Measurements from ENCODE around the gene SH3PXD2A. TPM values are rescaled to one million over a fixed set of nuclear protein-coding genes. Genes with fewer than 3 reads are reported as not detected.

The SH3PXD2A gene
- total RNA-seq, 1 experiment from 2014 or later = 6.3 TPM

DNA sequence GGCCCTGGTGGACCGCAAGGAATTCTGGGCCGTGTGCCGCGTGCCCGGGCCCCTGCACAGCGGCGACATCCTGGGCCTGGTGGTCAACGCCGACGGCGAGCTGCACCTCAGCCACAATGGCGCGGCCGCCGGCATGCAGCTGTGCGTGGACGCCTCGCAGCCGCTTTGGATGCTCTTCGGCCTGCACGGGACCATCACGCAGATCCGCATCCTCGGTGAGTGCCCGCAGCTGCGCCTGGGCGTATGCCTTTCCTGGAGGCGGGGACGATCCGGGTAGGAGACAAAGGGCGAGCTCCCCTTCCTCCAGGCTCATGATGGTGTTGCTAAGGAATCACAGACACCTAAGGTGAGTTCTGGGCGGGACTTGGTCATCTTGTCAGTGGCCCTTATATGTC lies 270.4 kb downstream of the SH3PXD2A start:
- TF ChIP-seq, protein P1, sequence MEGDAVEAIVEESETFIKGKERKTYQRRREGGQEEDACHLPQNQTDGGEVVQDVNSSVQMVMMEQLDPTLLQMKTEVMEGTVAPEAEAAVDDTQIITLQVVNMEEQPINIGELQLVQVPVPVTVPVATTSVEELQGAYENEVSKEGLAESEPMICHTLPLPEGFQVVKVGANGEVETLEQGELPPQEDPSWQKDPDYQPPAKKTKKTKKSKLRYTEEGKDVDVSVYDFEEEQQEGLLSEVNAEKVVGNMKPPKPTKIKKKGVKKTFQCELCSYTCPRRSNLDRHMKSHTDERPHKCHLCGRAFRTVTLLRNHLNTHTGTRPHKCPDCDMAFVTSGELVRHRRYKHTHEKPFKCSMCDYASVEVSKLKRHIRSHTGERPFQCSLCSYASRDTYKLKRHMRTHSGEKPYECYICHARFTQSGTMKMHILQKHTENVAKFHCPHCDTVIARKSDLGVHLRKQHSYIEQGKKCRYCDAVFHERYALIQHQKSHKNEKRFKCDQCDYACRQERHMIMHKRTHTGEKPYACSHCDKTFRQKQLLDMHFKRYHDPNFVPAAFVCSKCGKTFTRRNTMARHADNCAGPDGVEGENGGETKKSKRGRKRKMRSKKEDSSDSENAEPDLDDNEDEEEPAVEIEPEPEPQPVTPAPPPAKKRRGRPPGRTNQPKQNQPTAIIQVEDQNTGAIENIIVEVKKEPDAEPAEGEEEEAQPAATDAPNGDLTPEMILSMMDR (IDR thresholded peaks at IDR 0.05; ENCODE audit: insufficient read depth in 1 of 2, low read depth in 1 of 2, low read length in 1 of 2, severe bottlenecking in 1 of 2, unreplicated experiment in 1 of 2) = no peak
- no peaks in the 10 kb centered on the region for H3K36me3 Mint-ChIP-seq (ENCODE audit: insufficient read depth, unreplicated experiment)
- Histone ChIP-seq H3K4me3 (ENCODE audit: low read depth, low read length) (no peak overlapping the region), H3K36me3 (ENCODE audit: control insufficient read depth, insufficient read depth, low read length) (no peaks in the 10 kb centered on the region), H3K27me3 (replicated peaks; ENCODE audit: control insufficient read depth, insufficient read depth, low read length) (no peaks in the 10 kb centered on the region), H3K4me1 (no peaks in the 10 kb centered on the region), H3K9me3 (peaks cover 4% of the 10 kb centered on the region; the same call in 1 of the 2 replicates)
- no TSS peak for BruUV-seq (replicated peaks)
- H3K4me1 Mint-ChIP-seq (ENCODE audit: low read depth, unreplicated experiment) = no peaks in the 10 kb centered on the region
- H3K27me3 Mint-ChIP-seq (ENCODE audit: insufficient read depth, unreplicated experiment) = no peaks in the 10 kb centered on the region
- DNase-seq = no peak
- CTCF ChIA-PET = interaction anchor here (0.7 kb wide), 1 partner anchor 1082 kb away, joined by 6 read pairs; no protein-coding TSS in a partner anchor
- H3K4me3 Mint-ChIP-seq (ENCODE audit: unreplicated experiment) = no peak overlapping the region
- POLR2A ChIA-PET = no interaction called here
- intact Hi-C loops (cut with micrococcal nuclease; ENCODE audit: unreplicated experiment) = no loop called here
- H3K27ac Mint-ChIP-seq (ENCODE audit: unreplicated experiment) = no peak overlapping the region
- peaks cover 16% of the 10 kb centered on the region for H3K9me3 Mint-ChIP-seq (ENCODE audit: unreplicated experiment)

GRCh38 chr10:103584216-103585010 lies 271.0 kb downstream of the SH3PXD2A start:
- H3K27me3 ChIP-seq (replicated peaks; ENCODE audit: control insufficient read depth, insufficient read depth, low read length) = no peaks in the 10 kb centered on the region
- ChIA-PET CTCF (no interaction called here), POLR2A (no interaction called here)
- H3K9me3 ChIP-seq = peaks cover 4% of the 10 kb centered on the region; the same call in 1 of the 2 replicates
- H3K4me1 ChIP-seq = peaks cover under 1% of the 10 kb centered on the region
- H3K36me3 ChIP-seq (ENCODE audit: control insufficient read depth, insufficient read depth, low read length) = no peaks in the 10 kb centered on the region
- no peak for DNase-seq
- H3K4me3 ChIP-seq (ENCODE audit: low read depth, low read length) = no peak overlapping the region
- Mint-ChIP-seq H3K27me3 (ENCODE audit: insufficient read depth, unreplicated experiment) (no peaks in the 10 kb centered on the region), H3K4me1 (ENCODE audit: low read depth, unreplicated experiment) (no peaks in the 10 kb centered on the region), H3K4me3 (ENCODE audit: unreplicated experiment) (no peak overlapping the region), H3K36me3 (ENCODE audit: insufficient read depth, unreplicated experiment) (no peaks in the 10 kb centered on the region), H3K9me3 (ENCODE audit: unreplicated experiment) (peaks cover 16% of the 10 kb centered on the region), H3K27ac (ENCODE audit: unreplicated experiment) (no peak overlapping the region)
- intact Hi-C loops (cut with micrococcal nuclease; ENCODE audit: unreplicated experiment) = no loop called here
- BruUV-seq (replicated peaks) = no TSS peak
- TF ChIP-seq, protein P1 (IDR thresholded peaks at IDR 0.05; ENCODE audit: insufficient read depth in 1 of 2, low read depth in 1 of 2, low read length in 1 of 2, severe bottlenecking in 1 of 2, unreplicated experiment in 1 of 2) = no peak

DNA sequence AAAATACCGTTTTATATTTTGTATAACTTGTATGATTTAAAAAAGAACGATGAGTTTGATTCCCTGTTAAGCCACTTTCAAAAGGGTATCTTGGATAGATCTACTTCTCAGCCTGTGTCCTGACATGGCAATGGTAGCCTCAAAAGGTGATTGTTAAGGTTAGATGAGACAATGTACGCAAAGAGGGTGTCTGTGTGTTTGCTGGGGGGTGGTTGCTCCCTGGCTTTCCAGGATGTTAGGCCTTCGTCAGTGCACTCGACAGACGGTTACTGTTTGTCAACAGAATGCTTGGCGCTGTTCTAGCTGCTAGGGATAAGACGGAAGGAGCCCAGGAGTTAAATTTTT lies 271.5 kb downstream of the SH3PXD2A start:
- Histone ChIP-seq H3K36me3 (ENCODE audit: control insufficient read depth, insufficient read depth, low read length) (no peaks in the 10 kb centered on the region), H3K9me3 (peaks cover 4% of the 10 kb centered on the region; the same call in 1 of the 2 replicates), H3K27me3 (replicated peaks; ENCODE audit: control insufficient read depth, insufficient read depth, low read length) (no peaks in the 10 kb centered on the region), H3K4me3 (ENCODE audit: low read depth, low read length) (no peak overlapping the region), H3K4me1 (peaks cover 6% of the 10 kb centered on the region)
- H3K27ac Mint-ChIP-seq (ENCODE audit: unreplicated experiment) = no peak overlapping the region
- POLR2A ChIA-PET = no interaction called here
- TF ChIP-seq, protein P1 (IDR thresholded peaks at IDR 0.05; ENCODE audit: insufficient read depth in 1 of 2, low read depth in 1 of 2, low read length in 1 of 2, severe bottlenecking in 1 of 2, unreplicated experiment in 1 of 2) = no peak
- H3K4me1 Mint-ChIP-seq (ENCODE audit: low read depth, unreplicated experiment) = peaks cover 3% of the 10 kb centered on the region
- no peak for DNase-seq
- H3K9me3 Mint-ChIP-seq (ENCODE audit: unreplicated experiment) = peaks cover 16% of the 10 kb centered on the region
- CTCF ChIA-PET = no interaction called here
- intact Hi-C loops (cut with micrococcal nuclease; ENCODE audit: unreplicated experiment) = no loop called here
- no peaks in the 10 kb centered on the region for H3K27me3 Mint-ChIP-seq (ENCODE audit: insufficient read depth, unreplicated experiment)
- no peak overlapping the region for H3K4me3 Mint-ChIP-seq (ENCODE audit: unreplicated experiment)
- BruUV-seq (replicated peaks) = no TSS peak
- no peaks in the 10 kb centered on the region for H3K36me3 Mint-ChIP-seq (ENCODE audit: insufficient read depth, unreplicated experiment)

Data from Caco-2 (cell line).